Measurements from ENCODE around the gene OR2D3.
"Not testable (repeated sequence)": the region's sequence is repeated elsewhere in the genome, so short reads cannot be mapped to it uniquely, and the experiment has no call there.

The OR2D3 gene, protein sequence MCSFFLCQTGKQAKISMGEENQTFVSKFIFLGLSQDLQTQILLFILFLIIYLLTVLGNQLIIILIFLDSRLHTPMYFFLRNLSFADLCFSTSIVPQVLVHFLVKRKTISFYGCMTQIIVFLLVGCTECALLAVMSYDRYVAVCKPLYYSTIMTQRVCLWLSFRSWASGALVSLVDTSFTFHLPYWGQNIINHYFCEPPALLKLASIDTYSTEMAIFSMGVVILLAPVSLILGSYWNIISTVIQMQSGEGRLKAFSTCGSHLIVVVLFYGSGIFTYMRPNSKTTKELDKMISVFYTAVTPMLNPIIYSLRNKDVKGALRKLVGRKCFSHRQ

GRCh38 chr11:6920702-6921101 is at the start of gene OR2D3:
Gene OR2D3, plus strand, starts transcription at chr11:6921002. Its CDS starts 0 bp downstream, at chr11:6921002.
- H3K27ac ChIP-seq (ENCODE audit: low read length), result no peak within 1 kb of the TSS
- no peaks in the 10 kb centered on the region for H3K9me3 ChIP-seq (ENCODE audit: control insufficient read depth, low read depth, low read length)
- H3K9ac ChIP-seq (ENCODE audit: low read length), result no peak within 1 kb of the TSS
- no peaks in the 10 kb centered on the region for H3K27me3 ChIP-seq (ENCODE audit: control insufficient read depth, insufficient read depth, low read length)
- H3K4me1 ChIP-seq (ENCODE audit: control insufficient read depth, low read depth, low read length), result peaks cover under 1% of the 10 kb centered on the region
- H3K4me3 ChIP-seq (ENCODE audit: low read length), result no peak within 1 kb of the TSS
- no peaks in the 10 kb centered on the region for H3K36me3 ChIP-seq (ENCODE audit: control insufficient read depth, low read depth, low read length)

- H3K27ac ChIP-seq (ENCODE audit: low read length), result no peak overlapping the region
- no peaks in the 10 kb centered on the region for H3K9me3 ChIP-seq (ENCODE audit: control insufficient read depth, low read depth, low read length)
- H3K9ac ChIP-seq (ENCODE audit: low read length), result no peak overlapping the region
- H3K4me1 ChIP-seq (ENCODE audit: control insufficient read depth, low read depth, low read length), result no peaks in the 10 kb centered on the region
- H3K36me3 ChIP-seq (ENCODE audit: control insufficient read depth, low read depth, low read length), result no peaks in the 10 kb centered on the region
- no peak overlapping the region for H3K4me3 ChIP-seq (ENCODE audit: low read length)
- H3K27me3 ChIP-seq (ENCODE audit: control insufficient read depth, insufficient read depth, low read length), result no peaks in the 10 kb centered on the region
These were observed 49.5 kb upstream of the OR2D3 start for GRCh38 chr11:6871278-6871677.

DNA sequence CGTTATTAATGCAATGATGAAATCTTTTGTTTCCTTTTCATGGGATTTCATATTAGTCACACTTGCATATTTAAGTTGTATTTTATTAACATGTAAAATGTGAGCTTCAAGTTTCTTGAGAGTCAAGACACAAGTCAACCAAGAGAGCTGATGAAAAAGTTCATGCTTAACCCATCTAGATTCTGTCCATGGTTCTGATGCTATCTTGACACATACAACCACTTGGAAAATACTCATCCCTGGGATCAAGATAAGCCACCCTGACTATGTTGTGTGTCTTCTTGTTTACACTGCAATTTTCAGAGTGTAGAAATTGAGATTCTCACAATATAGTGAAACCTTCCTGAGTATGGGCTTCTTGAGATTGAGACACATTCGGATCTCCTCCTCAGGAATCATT is 45.0 kb upstream of the OR2D3 start:
- no peak overlapping the region for H3K9ac ChIP-seq (ENCODE audit: low read length)
- H3K4me1 ChIP-seq (ENCODE audit: control insufficient read depth, low read depth, low read length), result no peaks in the 10 kb centered on the region
- H3K27me3 ChIP-seq (ENCODE audit: control insufficient read depth, insufficient read depth, low read length), result no peaks in the 10 kb centered on the region
- H3K27ac ChIP-seq (ENCODE audit: low read length), result no peak overlapping the region
- no peaks in the 10 kb centered on the region for H3K9me3 ChIP-seq (ENCODE audit: control insufficient read depth, low read depth, low read length)
- no peak overlapping the region for H3K4me3 ChIP-seq (ENCODE audit: low read length)
- H3K36me3 ChIP-seq (ENCODE audit: control insufficient read depth, low read depth, low read length), result no peaks in the 10 kb centered on the region

DNA sequence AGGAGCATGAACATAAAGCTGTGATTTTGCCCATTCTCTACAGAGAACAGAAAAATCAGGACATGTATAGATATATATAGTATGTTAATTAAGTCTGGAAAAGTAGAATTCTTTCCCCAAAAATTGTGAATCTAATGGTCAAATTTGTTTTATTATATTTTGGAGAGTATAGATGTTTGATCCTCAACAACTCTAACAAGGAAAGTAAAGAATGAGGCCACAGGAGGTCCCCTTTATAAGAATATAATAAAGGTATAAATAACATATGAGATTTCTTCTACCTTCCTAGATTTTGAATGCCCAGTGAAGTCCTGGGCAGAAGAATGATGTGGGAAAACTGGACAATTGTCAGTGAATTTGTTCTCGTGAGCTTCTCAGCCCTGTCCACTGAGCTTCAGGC is 44.5 kb upstream of the OR2D3 start, which contains the start of gene OR10A4:
Gene OR10A4, plus strand, starts transcription at position 301 of the 400 bp plus-strand sequence. Its CDS starts 23 bp downstream, at position 324.
- no peak within 1 kb of the TSS for H3K4me3 ChIP-seq (ENCODE audit: low read length)
- no peaks in the 10 kb centered on the region for H3K27me3 ChIP-seq (ENCODE audit: control insufficient read depth, insufficient read depth, low read length)
- no peaks in the 10 kb centered on the region for H3K4me1 ChIP-seq (ENCODE audit: control insufficient read depth, low read depth, low read length)
- no peak within 1 kb of the TSS for H3K27ac ChIP-seq (ENCODE audit: low read length)
- no peaks in the 10 kb centered on the region for H3K36me3 ChIP-seq (ENCODE audit: control insufficient read depth, low read depth, low read length)
- H3K9ac ChIP-seq (ENCODE audit: low read length), result no peak within 1 kb of the TSS
- no peaks in the 10 kb centered on the region for H3K9me3 ChIP-seq (ENCODE audit: control insufficient read depth, low read depth, low read length)

GRCh38 chr11:6876914-6877313 is 43.9 kb upstream of the OR2D3 start:
- H3K4me1 ChIP-seq (ENCODE audit: control insufficient read depth, low read depth, low read length), result no peaks in the 10 kb centered on the region
- no peaks in the 10 kb centered on the region for H3K27me3 ChIP-seq (ENCODE audit: control insufficient read depth, insufficient read depth, low read length)
- H3K9ac ChIP-seq (ENCODE audit: low read length), result no peak overlapping the region
- no peaks in the 10 kb centered on the region for H3K9me3 ChIP-seq (ENCODE audit: control insufficient read depth, low read depth, low read length)
- H3K36me3 ChIP-seq (ENCODE audit: control insufficient read depth, low read depth, low read length), result no peaks in the 10 kb centered on the region
- no peak overlapping the region for H3K27ac ChIP-seq (ENCODE audit: low read length)
- H3K4me3 ChIP-seq (ENCODE audit: low read length), result no peak overlapping the region

DNA sequence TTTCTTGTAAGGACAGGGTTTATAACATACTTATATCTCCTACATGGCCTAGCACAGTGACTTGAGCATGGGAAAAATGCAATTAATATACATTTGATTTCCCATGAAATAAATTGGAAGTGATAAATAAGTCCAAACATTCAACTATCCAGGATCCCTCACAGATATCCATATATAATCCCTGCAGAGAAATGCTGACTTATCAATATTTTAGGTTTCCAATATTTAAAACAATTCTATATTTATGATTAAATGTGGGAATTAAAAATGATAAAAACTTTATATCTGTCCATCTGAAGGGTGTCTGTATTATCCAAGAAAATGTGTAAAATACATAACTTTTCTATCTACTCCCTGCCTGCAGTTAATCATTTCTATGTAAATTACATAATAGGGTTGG is 38.1 kb upstream of the OR2D3 start:
- Histone ChIP-seq H3K9ac (ENCODE audit: low read length) (no peak overlapping the region), H3K4me3 (ENCODE audit: low read length) (no peak overlapping the region), H3K36me3 (ENCODE audit: control insufficient read depth, low read depth, low read length) (no peaks in the 10 kb centered on the region), H3K27ac (ENCODE audit: low read length) (no peak overlapping the region), H3K27me3 (ENCODE audit: control insufficient read depth, insufficient read depth, low read length) (no peaks in the 10 kb centered on the region), H3K9me3 (ENCODE audit: control insufficient read depth, low read depth, low read length) (no peaks in the 10 kb centered on the region), H3K4me1 (ENCODE audit: control insufficient read depth, low read depth, low read length) (no peaks in the 10 kb centered on the region)

DNA sequence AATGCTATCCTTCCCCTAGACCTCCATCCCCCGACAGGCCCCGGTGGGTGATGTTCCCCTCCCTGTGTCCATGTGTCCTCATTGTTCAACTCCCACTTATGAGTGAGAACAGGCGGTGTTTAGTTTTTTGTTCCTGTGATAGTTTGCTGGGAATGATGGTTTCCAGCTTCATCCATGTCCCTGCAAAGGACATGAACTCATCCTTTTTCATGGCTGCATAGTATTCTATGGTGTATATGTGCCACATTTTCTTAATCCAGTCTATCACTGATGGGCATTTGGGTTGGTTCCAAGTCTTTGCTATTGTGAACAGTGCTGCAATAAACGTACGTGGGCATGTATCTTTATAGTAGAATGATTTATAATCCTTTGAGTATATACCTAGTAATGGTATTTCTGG is 33.1 kb upstream of the OR2D3 start:
- not testable (repeated sequence) for H3K4me1 ChIP-seq (ENCODE audit: control insufficient read depth, low read depth, low read length); H3K4me3 ChIP-seq (ENCODE audit: low read length); H3K9me3 ChIP-seq (ENCODE audit: control insufficient read depth, low read depth, low read length); H3K9ac ChIP-seq (ENCODE audit: low read length); H3K36me3 ChIP-seq (ENCODE audit: control insufficient read depth, low read depth, low read length); H3K27me3 ChIP-seq (ENCODE audit: control insufficient read depth, insufficient read depth, low read length); H3K27ac ChIP-seq (ENCODE audit: low read length)

DNA sequence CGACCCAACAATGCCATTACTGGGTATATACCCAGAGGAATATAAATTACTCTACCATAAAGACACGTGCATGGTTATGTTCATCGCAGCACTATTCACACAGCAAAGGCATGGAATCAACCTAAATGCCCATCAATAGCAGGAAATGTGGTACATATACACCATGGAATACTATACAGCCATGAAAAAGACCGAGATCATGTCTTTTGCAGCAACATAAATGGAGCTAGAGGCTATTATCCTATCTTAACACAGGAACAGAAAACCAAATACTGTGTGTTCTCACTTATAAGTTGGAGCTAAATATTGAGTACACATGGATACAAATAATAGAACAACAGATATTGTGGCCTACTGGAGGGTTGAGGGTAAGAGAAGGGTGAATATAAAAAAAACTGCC is 32.0 kb upstream of the OR2D3 start:
- no peaks in the 10 kb centered on the region for H3K9me3 ChIP-seq (ENCODE audit: control insufficient read depth, low read depth, low read length)
- no peak overlapping the region for H3K27ac ChIP-seq (ENCODE audit: low read length)
- H3K4me1 ChIP-seq (ENCODE audit: control insufficient read depth, low read depth, low read length), result no peaks in the 10 kb centered on the region
- no peak overlapping the region for H3K9ac ChIP-seq (ENCODE audit: low read length)
- H3K4me3 ChIP-seq (ENCODE audit: low read length), result no peak overlapping the region
- H3K36me3 ChIP-seq (ENCODE audit: control insufficient read depth, low read depth, low read length), result no peaks in the 10 kb centered on the region
- no peaks in the 10 kb centered on the region for H3K27me3 ChIP-seq (ENCODE audit: control insufficient read depth, insufficient read depth, low read length)

DNA sequence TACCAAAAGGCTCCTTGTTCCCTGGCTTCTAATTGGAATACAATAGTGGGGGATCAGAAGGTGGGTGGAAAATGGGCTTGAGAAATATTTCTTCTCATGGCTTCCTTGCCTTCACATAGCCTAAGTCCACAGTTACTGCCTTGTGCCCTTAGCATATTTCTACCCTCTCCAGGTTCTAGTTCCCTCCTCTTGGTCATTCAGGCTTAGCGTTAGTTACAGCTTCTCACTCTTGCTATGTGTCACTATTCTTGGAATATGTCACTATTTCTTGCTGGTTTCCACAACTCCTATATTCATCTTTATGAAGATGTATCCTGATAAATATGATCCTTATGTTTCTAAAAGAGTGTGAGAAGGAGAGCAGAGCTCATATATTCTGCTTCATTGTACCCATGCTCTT is 31.0 kb upstream of the OR2D3 start:
- Histone ChIP-seq H3K4me1 (ENCODE audit: control insufficient read depth, low read depth, low read length) (no peaks in the 10 kb centered on the region), H3K4me3 (ENCODE audit: low read length) (no peak overlapping the region), H3K9ac (ENCODE audit: low read length) (no peak overlapping the region), H3K9me3 (ENCODE audit: control insufficient read depth, low read depth, low read length) (no peaks in the 10 kb centered on the region), H3K36me3 (ENCODE audit: control insufficient read depth, low read depth, low read length) (no peaks in the 10 kb centered on the region), H3K27ac (ENCODE audit: low read length) (no peak overlapping the region), H3K27me3 (ENCODE audit: control insufficient read depth, insufficient read depth, low read length) (no peaks in the 10 kb centered on the region)

- no peaks in the 10 kb centered on the region for H3K36me3 ChIP-seq (ENCODE audit: control insufficient read depth, low read depth, low read length)
- H3K27ac ChIP-seq (ENCODE audit: low read length), result no peak within 1 kb of the TSS
- H3K9me3 ChIP-seq (ENCODE audit: control insufficient read depth, low read depth, low read length), result no peaks in the 10 kb centered on the region
- H3K27me3 ChIP-seq (ENCODE audit: control insufficient read depth, insufficient read depth, low read length), result no peaks in the 10 kb centered on the region
- H3K9ac ChIP-seq (ENCODE audit: low read length), result no peak within 1 kb of the TSS
- H3K4me3 ChIP-seq (ENCODE audit: low read length), result no peak within 1 kb of the TSS
- H3K4me1 ChIP-seq (ENCODE audit: control insufficient read depth, low read depth, low read length), result no peaks in the 10 kb centered on the region
These were observed 28.4 kb upstream of the OR2D3 start, which contains the start of gene OR2D2 for GRCh38 chr11:6892400-6892799. Gene OR2D2, minus strand, starts transcription at chr11:6892500. Its CDS starts 0 bp downstream, at chr11:6892500.

DNA sequence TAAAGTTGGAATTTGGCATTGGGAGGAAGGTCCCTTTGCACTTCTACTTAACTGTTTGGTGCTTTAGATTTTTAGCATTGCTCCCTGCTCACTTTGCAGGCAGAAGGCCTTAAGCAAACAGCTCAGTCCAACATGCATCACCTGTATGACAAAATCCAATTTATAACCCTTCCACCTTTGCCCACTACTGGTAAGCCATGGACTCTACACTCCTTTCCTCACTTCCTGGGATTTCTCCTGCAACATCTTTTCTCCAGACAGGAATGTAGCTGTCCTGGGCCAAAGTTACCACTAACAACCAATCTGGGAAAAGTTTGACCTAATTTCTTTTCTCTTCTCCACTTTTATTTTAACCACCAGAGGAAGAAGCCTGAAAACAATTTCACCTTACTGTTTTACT is 26.7 kb upstream of the OR2D3 start:
- no peak overlapping the region for H3K9ac ChIP-seq (ENCODE audit: low read length)
- H3K9me3 ChIP-seq (ENCODE audit: control insufficient read depth, low read depth, low read length), result no peaks in the 10 kb centered on the region
- H3K27me3 ChIP-seq (ENCODE audit: control insufficient read depth, insufficient read depth, low read length), result no peaks in the 10 kb centered on the region
- no peak overlapping the region for H3K27ac ChIP-seq (ENCODE audit: low read length)
- no peaks in the 10 kb centered on the region for H3K36me3 ChIP-seq (ENCODE audit: control insufficient read depth, low read depth, low read length)
- no peak overlapping the region for H3K4me3 ChIP-seq (ENCODE audit: low read length)
- H3K4me1 ChIP-seq (ENCODE audit: control insufficient read depth, low read depth, low read length), result no peaks in the 10 kb centered on the region

DNA sequence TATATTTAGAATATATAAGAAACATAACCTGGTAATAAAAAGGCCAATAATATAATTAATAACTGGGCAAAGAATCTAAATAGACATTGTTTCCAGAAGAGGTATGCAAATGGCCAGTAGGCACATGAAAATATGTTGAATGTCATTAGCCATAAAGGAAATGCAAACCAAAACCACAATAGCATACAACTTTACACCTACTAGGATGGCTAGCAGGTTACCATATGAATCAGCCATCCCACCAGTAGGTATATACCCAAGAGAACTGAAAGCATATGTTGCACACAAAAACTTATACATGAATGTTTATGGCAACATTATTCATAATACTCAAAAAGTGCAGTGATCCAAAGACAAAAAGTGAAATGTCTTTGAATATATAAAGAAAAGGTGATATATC is 25.8 kb upstream of the OR2D3 start:
- Histone ChIP-seq H3K27ac (ENCODE audit: low read length) (no peak overlapping the region), H3K36me3 (ENCODE audit: control insufficient read depth, low read depth, low read length) (no peaks in the 10 kb centered on the region), H3K9ac (ENCODE audit: low read length) (no peak overlapping the region), H3K9me3 (ENCODE audit: control insufficient read depth, low read depth, low read length) (no peaks in the 10 kb centered on the region), H3K4me3 (ENCODE audit: low read length) (no peak overlapping the region), H3K27me3 (ENCODE audit: control insufficient read depth, insufficient read depth, low read length) (no peaks in the 10 kb centered on the region), H3K4me1 (ENCODE audit: control insufficient read depth, low read depth, low read length) (no peaks in the 10 kb centered on the region)

Data from iPS-18a (cell line).